ENCODE data around the gene SLC12A7. TPM values are rescaled to one million over a fixed set of nuclear protein-coding genes. Genes with fewer than 3 reads are reported as not detected.

Gene SLC12A7
- total and polyA plus RNA-seq, 2 of the 13 experiments (the other 11 are each of a cell fraction or from before 2014, with no cell fraction given): 14.0 to 18.5 TPM

GRCh38 chr5:1161108-1161832 lies 49.4 kb upstream of the SLC12A7 start (continued):
- 0 out of 2 replicates have a peak, but pooled peaks have one; percentile 12 for TF ChIP-seq CREM (IDR thresholded peaks at IDR 0.05)
- TF ChIP-seq CREM (CRISPR knock-in tag; IDR thresholded peaks at IDR 0.05): no peak
- TF ChIP-seq, protein P1, sequence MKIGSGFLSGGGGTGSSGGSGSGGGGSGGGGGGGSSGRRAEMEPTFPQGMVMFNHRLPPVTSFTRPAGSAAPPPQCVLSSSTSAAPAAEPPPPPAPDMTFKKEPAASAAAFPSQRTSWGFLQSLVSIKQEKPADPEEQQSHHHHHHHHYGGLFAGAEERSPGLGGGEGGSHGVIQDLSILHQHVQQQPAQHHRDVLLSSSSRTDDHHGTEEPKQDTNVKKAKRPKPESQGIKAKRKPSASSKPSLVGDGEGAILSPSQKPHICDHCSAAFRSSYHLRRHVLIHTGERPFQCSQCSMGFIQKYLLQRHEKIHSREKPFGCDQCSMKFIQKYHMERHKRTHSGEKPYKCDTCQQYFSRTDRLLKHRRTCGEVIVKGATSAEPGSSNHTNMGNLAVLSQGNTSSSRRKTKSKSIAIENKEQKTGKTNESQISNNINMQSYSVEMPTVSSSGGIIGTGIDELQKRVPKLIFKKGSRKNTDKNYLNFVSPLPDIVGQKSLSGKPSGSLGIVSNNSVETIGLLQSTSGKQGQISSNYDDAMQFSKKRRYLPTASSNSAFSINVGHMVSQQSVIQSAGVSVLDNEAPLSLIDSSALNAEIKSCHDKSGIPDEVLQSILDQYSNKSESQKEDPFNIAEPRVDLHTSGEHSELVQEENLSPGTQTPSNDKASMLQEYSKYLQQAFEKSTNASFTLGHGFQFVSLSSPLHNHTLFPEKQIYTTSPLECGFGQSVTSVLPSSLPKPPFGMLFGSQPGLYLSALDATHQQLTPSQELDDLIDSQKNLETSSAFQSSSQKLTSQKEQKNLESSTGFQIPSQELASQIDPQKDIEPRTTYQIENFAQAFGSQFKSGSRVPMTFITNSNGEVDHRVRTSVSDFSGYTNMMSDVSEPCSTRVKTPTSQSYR (CRISPR knock-in tag; IDR thresholded peaks at IDR 0.05; ENCODE audit: borderline replicate concordance): 0 out of 2 replicates have a peak, but pooled peaks have one; percentile 26
- TF ChIP-seq HNF4G (IDR thresholded peaks at IDR 0.05; ENCODE audit: borderline replicate concordance, low read depth, low read length): peak; percentile 51; the same call in 1 of the 2 replicates
- no peak for TF ChIP-seq HNF4G (CRISPR knock-in tag; IDR thresholded peaks at IDR 0.05; ENCODE audit: borderline replicate concordance, low read depth)
- TF ChIP-seq, protein P2, sequence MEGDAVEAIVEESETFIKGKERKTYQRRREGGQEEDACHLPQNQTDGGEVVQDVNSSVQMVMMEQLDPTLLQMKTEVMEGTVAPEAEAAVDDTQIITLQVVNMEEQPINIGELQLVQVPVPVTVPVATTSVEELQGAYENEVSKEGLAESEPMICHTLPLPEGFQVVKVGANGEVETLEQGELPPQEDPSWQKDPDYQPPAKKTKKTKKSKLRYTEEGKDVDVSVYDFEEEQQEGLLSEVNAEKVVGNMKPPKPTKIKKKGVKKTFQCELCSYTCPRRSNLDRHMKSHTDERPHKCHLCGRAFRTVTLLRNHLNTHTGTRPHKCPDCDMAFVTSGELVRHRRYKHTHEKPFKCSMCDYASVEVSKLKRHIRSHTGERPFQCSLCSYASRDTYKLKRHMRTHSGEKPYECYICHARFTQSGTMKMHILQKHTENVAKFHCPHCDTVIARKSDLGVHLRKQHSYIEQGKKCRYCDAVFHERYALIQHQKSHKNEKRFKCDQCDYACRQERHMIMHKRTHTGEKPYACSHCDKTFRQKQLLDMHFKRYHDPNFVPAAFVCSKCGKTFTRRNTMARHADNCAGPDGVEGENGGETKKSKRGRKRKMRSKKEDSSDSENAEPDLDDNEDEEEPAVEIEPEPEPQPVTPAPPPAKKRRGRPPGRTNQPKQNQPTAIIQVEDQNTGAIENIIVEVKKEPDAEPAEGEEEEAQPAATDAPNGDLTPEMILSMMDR (CRISPR knock-in tag; IDR thresholded peaks at IDR 0.05): peak; percentile 15
- peak; percentile 95 for TF ChIP-seq KDM1A (CRISPR knock-in tag; IDR thresholded peaks at IDR 0.05)
- TF ChIP-seq ZBTB3 (CRISPR knock-in tag; IDR thresholded peaks at IDR 0.05; ENCODE audit: borderline replicate concordance, low read depth): 0 out of 2 replicates have a peak, but pooled peaks have one; percentile 34
- no peak; the same call in 1 of the 2 replicates for TF ChIP-seq ZNF552 (CRISPR knock-in tag; IDR thresholded peaks at IDR 0.05; ENCODE audit: borderline replicate concordance)
- peak; percentile 4; the same call in 1 of the 2 replicates for TF ChIP-seq ZNF891 (CRISPR knock-in tag; IDR thresholded peaks at IDR 0.05)
- TF ChIP-seq ZMYM3 (CRISPR knock-in tag; IDR thresholded peaks at IDR 0.05): peak; percentile 88
- TF ChIP-seq TARDBP (CRISPR knock-in tag; IDR thresholded peaks at IDR 0.05): peak; percentile 66; the same call in 1 of the 2 replicates
- no peak for TF ChIP-seq CEBPB (IDR thresholded peaks at IDR 0.05; ENCODE audit: borderline replicate concordance, low read depth, low read length)
- no peak for TF ChIP-seq KDM5A (IDR thresholded peaks at IDR 0.05; ENCODE audit: borderline replicate concordance, low read length)
- TF ChIP-seq, protein P3, sequence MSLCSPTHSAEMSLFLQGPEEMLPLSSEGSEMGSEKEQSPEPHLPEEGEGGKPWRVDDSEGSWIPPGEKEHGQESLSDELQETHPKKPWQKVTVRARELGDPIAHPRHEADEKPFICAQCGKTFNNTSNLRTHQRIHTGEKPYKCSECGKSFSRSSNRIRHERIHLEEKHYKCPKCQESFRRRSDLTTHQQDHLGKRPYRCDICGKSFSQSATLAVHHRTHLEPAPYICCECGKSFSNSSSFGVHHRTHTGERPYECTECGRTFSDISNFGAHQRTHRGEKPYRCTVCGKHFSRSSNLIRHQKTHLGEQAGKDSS (CRISPR knock-in tag; IDR thresholded peaks at IDR 0.05; ENCODE audit: borderline replicate concordance, low read depth): no peak
- no peak for TF ChIP-seq PPARG (CRISPR knock-in tag; conservative IDR thresholded peaks at IDR 0.05)
- no peak for TF ChIP-seq SIN3A (IDR thresholded peaks at IDR 0.05; ENCODE audit: borderline replicate concordance, low read depth, low read length)
- TF ChIP-seq ZNF503 (CRISPR knock-in tag; IDR thresholded peaks at IDR 0.05): peak; percentile 38; the same call in 1 of the 2 replicates
- TF ChIP-seq CHD4 (IDR thresholded peaks at IDR 0.05; ENCODE audit: borderline replicate concordance, low read length): 0 out of 2 replicates have a peak, but pooled peaks have one; percentile 72
- TF ChIP-seq ZNF251 (CRISPR knock-in tag; IDR thresholded peaks at IDR 0.05): no peak
- TF ChIP-seq HNRNPLL (IDR thresholded peaks at IDR 0.05; ENCODE audit: low read depth, low read length, poor library complexity, severe bottlenecking): peak; percentile 62
- no peak for TF ChIP-seq ZNF232 (CRISPR knock-in tag; IDR thresholded peaks at IDR 0.05; ENCODE audit: borderline replicate concordance)
